DMS153 (cell line): ENCODE results near the gene CENPX.

Experiments used
- DNase-seq: peaks from one replicate; lab custom pipeline; 2025; lab: John Stamatoyannopoulos, UW

The CENPX gene

DNA sequence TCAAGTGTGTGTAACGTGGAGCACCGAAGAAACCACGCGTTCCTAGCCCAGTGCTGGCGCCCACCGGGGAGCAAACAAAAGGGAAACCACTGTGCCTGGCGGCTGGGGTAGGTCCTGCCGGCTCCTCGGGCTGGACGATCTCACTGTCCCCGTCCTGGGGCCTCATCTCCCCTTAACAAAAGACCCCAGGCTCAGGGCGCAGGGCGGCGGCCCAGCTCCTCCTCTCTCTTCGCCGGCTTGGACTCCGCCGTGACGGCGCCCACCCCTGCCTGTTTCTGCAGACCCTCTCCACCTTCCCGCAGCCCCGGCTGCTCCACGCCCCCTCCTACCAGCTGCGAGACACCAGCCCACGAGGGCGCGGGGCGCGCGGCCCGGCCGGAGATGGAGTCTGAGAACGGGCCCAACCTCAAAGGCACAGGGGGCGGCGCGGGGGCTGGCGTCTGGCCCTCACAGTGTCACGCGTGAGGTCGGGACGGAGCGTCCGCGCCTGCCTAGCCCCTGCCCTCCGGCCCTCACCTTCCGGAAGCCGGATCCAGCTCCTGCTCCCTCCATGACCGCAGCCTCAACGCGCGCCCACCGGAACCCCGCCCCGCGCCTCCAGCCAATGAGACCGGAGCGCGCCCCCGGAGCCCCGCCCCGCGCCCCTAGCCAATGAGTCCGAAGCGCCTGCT is at the start of gene CENPX:
Gene CENPX, minus strand, starts transcription at position 569 of the 671 bp plus-strand sequence. Its CDS starts 17 bp downstream, at position 552.
- no peak for DNase-seq

DNA sequence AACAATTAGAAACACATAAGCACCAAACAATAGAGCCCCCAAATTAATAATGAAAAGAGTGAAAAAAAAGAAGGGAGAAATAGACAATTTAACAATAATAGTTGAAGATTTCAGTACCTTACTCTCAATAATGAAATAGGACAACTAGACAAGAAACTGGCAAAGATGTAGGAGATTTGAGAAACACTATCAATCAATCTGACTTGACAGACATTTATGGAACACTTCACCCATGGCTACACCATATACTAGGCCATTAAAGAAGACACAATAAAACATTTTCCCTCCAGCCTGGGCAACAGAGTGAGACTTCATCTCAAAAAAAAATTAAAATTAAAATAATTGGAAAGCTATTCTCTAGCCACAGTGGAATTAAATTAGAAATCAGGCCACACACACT is 47.9 kb upstream of the CENPX start:
- no peak for DNase-seq

DNA sequence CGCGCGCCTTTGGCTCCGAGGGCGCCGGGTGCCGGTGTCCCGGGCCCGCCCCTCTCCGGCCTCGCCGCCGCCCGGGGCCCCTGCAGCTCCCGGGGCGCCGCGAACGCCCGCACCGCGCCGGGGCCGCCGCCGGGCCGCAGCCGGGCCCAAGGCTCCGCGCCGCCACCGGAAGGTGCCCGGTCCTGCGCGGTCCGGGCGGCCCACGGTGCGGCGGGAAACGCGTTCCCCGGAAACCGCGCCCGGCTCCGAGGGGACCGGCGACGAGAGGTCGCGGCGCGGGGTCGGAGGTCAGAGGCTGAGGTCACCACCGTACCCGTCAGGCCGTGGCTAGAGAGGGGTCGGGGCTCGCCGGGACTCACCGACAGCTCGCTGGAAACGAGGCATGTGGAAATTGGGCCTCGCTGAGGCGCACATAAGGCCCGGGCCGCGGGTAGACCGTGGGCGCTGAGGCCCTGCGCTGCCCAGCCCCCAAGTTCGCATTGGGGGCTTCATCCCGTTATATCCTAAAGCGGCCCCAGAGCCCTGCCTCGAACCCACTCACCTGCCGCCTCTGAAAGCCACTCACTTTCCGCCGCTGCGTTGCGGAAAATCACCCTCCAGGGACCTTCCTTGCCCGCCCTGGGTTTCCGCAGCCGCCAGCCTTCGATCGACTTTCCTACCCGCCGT is 43.1 kb upstream of the CENPX start, which contains the start of gene DUS1L:
Gene DUS1L, minus strand, starts transcription at position 167 of the 666 bp plus-strand sequence. CDS start 745 bp downstream, outside the sequence.
- peak; percentile 2 for DNase-seq

DNA sequence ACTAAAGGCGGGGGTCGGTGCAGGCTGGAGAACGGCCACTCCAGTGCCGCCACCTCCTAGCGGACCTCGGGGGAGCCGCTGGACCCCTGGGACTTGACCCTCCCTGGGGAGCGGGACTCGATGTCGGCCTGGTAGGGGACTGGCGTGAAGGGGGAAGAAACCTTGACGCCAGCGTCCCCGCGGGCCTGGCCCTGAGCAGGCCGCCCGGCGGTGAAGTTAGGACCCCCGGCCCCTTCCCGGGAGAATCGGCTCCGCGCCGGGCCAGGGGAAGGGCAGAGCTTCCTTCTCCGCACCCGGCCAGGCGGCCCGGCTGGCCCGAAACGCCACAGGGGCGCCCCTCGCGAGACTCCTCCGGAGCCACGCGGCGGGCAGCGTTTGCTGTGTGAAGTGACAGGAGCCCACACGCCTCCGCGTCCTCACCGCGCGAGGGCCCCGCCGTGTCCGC is 42.5 kb upstream of the CENPX start:
- DNase-seq, result no peak

DNA sequence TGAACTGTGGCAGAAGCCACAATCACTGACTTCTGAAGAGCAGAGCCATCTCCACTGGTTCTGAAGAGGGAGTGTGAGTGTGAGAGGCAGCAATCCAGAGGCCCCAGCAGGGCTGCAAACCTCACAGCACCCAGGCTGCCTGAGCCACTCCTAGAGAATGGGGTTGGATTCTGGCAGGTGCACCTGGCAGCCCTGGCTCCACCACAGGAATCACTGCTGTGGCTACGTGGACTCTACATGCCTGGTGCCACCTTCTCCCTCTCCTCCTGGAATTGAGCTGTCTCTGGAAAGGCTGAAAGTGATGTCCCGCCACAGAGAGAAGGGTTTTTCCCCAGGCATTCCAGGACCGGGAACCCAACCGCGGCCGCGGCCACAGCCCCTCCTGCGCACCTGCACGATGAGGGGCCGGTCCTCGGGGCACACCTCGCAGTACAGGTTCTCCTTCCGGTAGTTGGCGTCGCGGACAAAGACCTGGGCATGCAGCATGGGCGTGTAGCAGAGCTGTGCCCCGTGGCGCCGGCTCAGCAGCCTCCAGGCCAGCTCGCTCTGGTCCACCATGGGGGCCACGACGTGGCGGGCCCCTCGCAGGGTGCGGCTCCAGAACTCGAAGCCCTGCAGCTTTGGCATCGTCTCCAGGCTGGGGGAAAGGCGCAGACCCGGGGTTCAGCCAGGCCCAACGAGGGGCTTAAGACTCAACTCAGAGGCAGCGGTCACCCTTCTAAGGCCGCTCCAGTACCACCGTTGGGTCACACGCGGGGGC is 41.9 kb upstream of the CENPX start:
- DNase-seq, result no peak

DNA sequence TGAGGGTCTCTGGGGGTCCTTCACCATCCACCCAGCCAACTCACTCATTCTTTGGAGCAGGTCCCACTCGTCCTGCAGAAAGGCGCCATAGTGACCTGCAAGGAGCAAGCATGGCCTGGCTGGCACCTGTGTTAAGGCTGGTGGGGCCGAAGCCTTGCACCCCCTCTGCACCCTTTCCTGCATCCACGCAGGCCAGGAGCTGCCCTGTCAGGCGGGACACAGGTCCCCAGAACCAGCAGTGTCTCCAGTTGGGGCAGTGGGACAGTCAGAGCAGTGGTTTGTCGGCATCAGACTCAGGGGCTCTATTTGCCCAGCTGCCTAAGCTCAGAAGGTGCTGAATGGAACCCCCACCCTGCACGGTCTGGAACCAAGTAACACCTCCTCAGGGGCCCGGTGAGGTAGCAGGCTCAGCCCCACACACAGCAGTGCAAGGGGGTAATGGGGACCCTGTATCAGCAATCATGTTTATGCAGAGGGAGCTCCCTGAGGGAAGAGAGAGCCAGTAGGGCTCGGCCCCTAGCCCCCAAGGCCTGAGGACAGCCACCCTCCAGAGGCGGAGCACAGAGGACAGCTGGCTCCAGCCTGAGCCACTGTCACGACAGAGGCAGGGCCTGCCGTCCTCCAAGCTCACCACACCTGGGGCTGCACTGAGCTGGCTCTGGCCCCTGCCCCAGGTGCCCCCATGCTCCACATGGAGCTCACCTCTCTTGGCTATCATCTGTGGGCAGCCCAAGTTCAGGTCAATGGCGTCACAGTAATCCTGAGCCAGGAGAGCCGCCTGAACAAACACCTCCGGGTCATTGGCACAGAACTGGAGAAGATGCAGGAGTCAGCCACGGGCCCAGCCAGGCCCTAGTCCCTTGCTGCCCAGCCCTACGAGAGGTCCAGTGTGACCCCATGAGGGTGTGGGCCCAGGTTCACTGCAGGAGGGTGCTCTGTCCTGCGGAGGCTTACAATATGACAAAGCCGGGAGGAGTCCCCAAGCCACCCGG is 41.0 kb upstream of the CENPX start:
- DNase-seq, result no peak

DNA sequence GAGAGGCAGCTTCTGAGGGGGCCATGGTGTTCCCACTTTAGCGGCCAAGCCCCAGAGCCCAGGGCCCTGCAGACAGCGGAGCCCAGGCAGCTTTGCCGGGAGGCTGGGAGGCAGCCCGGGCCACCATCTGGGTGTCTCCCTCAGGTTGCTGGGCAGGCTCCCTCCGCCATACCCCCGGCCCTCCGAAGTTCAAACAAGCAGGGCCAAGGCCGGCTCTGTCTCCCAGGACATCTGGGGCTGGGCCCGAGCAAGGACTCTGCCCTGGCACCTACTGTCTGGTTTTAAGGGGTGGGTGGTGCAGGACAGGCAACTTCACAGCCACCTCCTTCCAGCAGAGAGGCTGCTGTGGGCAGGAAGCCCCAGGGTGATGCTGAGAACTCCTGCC is 40.3 kb upstream of the CENPX start:
- no peak for DNase-seq

DNA sequence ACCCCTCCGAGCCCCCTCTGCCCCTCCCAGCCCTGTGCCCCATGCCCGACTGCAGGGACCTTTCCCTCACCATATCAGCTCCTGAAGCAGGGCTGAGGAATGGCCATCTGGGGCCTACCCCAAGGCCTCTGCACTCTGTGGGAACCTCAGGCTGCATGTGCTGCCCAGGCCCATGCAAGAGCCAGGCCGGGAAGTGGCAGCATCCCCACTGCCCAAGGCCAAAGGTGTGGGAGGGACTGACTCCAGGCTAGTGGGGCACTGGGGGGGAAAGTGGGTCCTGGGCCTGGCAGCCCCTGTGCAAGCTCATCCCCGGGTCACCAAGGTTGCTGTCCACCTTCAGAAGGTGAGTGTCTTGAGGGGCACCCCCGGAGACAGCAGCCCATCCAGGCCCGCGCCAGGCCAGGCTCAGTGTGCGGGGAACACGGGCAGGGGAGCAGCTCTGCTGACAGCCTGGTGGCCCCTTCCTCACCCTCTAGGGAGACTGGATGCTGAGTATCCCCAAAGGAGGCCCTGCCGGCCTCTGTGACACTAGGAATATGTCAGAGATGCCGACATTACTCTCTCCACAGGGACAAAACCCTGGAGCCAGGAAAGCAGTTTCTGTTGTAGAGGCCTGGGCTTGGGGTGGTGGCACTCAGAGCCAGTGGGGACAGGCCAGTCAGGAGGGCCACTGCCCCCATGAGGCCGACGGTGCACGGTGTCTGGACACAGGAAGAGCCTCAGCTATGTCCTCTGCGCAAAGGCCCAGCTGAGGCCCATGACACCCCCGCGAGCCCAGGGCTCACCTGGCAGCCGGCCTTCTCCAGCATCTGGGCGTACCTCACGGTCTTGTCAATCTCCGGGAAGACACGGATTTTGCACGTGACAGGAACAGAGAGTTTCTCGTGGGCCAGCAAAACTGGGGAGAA is 39.7 kb upstream of the CENPX start:
- DNase-seq, result no peak

DNA sequence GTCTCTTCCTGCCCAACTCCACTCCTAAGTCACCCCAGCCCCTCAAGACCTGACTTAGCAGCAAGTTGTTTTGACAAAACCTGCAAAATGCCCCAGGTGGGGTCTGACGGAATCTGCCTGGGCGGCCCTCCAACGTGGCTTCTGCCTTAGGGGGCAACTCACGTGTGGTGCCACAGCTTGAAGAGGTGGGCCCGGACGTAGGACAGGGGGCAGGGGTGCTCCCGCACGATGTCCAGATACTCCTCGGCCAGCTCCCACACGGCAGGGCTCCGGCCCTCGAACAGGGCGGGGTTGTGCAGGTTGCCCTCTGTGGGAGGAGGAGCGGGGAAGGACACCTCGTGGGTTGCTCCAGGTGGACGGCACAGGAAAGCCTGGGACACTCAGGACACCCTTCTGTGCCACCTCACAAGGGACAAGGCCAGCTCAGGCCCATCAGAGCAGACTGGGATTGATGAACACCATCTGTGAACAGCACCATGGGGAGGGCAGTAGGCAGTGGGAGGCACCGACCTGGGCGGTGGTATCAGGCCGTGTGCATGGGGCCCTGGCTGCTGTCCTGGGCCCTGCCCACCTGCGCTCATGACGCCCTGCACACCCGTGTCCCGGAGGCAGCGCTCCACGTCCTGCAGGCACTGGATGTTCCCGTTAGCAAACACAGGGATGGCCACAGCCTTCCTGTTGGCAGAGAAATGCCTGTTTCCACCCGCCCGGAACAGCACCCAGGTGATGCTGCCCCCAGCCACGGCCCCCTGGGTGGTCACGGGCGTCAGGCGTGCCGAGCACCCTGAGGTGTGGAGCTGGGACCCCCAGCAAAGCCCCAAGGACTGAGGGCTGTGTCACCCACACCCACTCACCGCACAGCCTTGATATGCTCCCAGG is 38.6 kb upstream of the CENPX start:
- DNase-seq, result no peak

DNA sequence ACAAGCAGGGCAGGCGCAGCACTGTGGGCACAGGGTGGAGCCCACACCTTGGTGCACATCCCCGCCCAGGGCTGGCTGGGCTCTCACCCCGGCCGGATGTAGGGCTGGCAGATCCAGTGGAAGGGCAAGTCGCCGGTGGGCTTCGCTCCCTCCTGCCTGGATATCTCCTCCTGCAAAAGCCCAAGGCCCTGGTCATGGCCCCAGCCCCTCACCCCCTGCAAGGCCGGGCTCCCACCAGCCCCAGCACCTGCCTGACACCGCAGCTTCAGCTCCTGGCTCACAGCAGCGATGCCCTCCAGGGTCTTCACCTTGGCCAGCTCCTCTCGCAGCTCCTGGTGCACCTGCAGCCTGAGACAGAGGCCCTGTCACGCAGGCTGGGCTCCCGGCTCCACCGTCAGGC is 37.9 kb upstream of the CENPX start:
- DNase-seq, result no peak

DNA sequence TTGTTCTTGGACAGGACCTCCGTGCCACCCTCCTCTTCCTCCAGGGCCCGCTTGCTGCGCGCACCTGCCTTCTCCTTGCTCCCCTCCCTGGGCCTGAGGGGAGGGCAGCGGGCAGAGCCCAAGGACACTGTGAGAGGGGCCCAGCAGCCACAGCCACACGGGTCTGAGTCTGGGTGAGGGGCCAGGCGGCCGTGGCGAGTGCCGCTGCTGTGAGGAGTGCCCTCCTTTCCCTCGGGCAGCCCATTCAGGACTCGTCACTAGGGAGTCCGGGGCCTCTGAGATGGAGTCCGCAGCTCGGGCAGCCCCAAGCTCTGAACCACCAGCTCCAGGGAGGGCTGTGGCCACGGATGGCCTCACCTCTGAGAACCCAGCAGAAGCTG is 37.3 kb upstream of the CENPX start:
- DNase-seq, result no peak

DNA sequence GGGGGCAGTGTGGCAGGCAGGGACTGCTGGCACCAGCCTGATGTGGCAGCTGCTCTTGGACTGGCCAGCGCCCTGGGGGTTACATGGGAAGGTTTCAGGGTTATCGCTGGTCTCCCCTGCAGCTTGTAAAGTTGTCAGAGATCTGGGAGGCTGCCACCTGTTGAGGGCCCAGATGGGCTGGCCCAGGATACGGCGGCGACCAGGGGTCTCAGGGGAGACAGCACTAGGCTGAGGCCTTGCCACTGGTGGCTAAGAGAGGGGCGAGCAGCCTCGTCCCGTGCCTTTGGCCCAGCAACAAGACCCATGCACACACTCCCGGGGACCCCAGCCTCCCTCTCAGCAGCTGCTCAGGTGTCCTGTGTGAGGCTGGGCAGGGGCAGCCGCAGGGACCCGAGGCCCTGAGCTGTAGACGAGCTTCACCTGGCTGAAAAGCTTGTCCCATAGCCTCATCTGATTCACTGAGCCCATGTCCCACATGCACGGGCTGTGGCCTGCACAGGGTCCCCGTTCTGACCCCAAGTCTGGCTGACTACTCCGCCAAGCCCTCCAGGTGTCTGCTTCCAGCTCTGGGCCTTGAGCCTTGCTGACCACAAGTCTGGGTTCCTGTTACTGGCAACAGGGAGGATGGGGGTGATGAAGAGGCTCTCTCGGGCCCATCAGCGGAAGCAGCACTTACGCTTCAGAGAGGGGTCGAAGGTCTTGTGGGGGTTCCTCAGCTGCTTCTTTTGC is 36.8 kb upstream of the CENPX start:
- DNase-seq, result no peak

DNA sequence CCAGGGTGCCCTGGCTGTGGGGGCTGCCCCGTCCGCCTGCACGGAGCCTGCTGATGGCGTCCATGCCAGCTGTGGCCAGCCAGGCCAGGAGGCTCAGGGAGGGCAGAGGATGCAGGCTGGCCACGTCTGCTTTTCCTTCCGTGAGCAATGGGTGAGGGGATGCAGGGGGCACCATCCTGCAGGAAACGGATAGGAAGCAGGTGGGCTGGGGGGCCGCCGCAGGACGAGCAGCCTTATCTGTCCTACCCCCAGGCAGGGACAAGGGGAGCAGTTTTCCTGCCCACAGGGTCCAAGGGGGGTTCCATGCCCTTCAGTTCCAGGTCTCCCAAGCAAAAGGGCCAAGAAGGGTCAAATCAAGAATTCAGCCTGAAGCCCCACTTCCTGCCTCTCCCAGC is 36.2 kb upstream of the CENPX start:
- no peak for DNase-seq

DNA sequence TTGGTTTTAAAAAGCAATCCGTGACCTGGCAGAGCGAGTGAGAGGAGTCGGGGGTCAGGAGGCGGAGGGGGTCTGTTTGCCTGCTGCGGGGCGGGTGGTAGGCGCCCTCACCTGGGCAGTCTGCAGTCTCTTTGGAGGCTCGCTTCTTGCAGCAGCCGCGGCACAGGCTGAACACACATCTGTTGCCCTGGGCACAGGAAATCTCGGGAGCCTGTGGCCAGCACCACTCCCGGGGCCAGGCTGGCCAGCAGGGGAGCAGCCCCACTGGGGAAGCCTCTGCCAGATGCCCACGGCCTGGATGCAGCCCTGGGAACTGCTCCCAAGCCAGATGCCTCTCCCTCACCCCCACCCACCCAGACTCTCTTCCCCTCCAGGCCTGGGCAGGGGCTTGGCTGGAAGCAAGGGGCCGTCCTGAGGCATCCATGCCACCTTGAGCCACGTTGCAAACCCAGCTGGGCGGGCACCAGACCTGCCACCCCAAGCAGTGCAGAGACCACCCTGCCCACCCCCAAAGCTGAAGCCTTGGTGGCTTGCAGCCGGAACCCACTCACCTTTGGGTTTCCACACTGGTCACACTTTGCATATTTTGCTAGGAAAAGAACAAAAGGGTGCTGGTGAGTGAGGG is 35.7 kb upstream of the CENPX start:
- DNase-seq, result no peak

DNA sequence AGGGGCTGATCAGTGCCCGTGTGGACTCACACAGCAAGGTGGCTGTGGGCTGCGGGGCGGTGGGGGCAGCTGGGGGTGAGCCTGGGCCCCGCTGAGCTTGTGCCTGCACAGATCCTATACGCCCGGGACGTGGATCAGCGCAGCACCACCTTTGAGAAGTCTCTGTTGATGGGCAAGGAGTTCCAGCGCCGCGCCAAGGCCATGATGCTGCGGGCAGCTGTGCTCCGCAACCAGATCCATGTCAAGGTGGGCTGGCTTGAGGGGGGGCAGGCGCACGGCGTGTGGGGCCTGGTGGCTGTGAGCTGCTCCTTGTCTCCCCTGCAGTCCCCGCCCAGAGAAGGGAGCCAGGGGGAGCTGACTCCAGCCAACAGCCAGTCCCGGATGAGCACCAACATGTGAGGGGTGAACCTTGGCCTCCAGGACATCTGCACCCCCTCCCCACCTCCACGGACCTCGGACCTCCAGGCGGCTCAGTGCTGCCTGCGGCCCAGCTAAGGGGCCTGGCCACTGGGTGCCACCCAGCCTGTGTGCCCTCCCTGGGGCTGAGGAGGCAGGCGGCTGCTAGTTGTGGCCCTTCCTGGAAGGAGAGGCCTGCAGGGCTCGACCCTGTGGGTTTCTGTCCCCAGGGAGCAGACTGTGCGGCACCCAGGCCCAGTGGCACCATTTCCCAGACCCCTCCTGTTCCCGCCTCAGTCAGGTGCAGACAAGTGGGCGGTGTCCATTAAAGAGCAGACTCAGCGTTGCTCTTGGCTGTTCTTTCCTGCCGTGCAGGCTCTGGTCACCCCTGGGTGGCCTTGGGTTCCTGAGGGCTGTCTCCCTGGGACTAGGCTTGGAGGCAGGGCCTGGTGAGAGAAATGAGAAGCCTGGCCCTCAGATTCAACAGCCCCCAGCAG is 34.3 kb upstream of the CENPX start:
- DNase-seq, result no peak

DNA sequence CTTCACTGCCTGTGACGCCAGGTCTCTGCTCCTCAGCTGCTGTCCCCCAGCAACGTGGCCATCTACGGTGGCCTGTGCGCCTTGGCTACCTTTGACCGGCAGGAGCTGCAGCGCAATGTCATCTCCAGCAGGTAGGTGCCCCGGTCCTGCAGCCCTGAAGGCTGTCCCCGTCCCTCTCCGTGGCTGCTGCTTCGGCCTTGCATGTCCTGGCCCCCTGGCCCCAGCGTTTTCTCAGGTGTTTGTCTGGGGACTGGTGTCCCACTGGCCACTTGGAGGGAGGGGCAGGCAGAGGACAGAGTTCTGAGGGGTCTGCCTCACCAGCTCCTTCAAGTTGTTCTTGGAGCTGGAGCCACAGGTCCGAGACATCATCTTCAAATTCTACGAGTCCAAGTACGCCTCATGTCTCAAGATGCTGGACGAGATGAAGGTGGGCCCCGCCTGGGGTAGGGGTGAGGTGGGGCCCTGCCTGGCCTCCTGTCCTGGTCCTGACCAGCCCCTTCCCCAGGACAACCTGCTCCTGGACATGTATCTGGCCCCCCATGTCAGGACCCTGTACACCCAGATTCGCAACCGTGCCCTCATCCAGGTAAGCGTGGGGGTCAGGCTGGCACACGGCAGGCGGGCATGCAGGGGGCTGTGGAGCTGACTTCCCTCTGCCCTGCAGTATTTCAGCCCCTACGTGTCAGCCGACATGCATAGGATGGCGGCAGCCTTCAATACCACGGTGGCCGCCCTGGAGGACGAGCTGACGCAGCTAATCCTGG is 33.5 kb upstream of the CENPX start:
- DNase-seq, result no peak
